ENCODE results near the gene RHBDD1.

The RHBDD1 gene

DNA sequence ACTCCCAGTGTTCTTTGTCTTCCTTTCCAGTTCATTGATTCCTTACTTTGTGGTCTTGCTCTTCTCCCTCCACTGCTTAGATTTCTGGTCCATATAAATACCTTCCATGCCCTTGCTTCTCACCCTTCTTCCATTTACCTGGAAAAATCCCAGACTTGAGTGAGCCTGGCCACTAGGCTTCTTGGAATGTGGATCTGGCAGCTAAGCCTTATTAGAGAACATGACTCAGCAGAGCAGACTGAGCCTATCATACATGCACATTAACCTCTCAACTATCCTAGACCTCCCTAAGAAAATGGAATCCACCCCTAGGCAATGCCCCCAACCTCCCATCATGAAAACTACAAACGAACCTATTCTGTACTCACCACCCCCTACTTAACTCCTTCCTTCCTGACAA lies 127.7 kb downstream of the RHBDD1 start:
- in situ Hi-C loops (cut with MboI; ENCODE audit: low sequenced_read_pairs, unreplicated experiment), result no loop called here
- TF ChIP-seq, protein P1, sequence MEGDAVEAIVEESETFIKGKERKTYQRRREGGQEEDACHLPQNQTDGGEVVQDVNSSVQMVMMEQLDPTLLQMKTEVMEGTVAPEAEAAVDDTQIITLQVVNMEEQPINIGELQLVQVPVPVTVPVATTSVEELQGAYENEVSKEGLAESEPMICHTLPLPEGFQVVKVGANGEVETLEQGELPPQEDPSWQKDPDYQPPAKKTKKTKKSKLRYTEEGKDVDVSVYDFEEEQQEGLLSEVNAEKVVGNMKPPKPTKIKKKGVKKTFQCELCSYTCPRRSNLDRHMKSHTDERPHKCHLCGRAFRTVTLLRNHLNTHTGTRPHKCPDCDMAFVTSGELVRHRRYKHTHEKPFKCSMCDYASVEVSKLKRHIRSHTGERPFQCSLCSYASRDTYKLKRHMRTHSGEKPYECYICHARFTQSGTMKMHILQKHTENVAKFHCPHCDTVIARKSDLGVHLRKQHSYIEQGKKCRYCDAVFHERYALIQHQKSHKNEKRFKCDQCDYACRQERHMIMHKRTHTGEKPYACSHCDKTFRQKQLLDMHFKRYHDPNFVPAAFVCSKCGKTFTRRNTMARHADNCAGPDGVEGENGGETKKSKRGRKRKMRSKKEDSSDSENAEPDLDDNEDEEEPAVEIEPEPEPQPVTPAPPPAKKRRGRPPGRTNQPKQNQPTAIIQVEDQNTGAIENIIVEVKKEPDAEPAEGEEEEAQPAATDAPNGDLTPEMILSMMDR (IDR thresholded peaks at IDR 0.05; ENCODE audit: borderline replicate concordance, control extremely low read depth, extremely low read depth, insufficient read depth, missing control alignments), result no peak
- no peak for DNase-seq (ENCODE audit: low spot score)

DNA sequence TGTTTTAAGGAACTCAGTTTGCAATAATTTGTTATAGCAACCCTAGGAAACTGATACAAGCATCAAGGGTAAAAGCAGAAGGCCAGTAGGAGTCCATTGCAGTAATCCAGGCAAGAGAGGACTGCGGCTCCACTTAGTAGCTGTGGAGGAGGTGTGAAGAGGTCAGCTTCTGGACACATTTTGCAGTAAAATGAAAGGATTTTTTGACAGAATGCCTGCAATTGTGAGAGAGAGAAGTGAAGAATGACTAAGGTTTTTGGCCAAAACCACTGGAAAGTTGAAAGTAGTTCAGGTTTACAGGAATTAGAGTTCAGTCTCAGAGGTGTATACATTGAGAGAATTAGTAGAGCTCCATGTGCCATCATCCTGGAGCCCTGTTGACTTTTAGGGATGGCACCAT lies 129.5 kb downstream of the RHBDD1 start:
- TF ChIP-seq, protein P1 (IDR thresholded peaks at IDR 0.05; ENCODE audit: borderline replicate concordance, control extremely low read depth, extremely low read depth, insufficient read depth, missing control alignments), result no peak
- DNase-seq (ENCODE audit: low spot score), result no peak
- in situ Hi-C loops (cut with MboI; ENCODE audit: low sequenced_read_pairs, unreplicated experiment), result no loop called here

DNA sequence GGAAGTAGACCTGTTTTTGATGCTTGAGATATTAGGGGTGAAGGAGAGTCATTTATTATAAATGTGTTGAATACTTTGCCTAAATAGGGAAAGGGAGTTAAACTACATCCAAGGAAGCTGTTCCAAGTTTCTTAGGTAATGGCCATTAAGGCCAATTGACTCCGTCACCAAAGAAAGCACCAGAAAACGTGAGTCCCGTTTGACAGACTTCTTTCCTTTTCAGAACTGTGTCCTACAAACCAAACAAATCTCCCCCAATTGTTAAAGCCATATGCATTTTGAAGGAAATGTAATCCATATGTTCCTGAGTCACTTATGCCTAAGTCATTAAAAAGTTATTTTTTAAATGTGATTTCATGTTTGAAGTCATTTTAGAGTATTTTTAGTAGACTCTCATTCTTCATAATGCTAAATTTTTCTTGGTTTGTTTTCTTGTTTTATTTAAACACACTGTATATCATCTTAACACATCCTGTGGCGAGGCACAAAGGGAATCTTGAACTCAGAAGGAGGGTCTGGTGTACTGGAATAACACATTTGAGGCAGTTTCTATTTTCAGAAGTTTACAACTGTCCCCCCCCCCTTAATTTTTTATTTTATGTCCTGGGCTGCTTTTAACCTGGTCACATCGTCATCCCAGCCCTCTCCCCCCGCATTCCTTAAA lies 133.7 kb downstream of the RHBDD1 start:
- DNase-seq (ENCODE audit: low spot score), result no peak
- in situ Hi-C loops (cut with MboI; ENCODE audit: low sequenced_read_pairs, unreplicated experiment), result no loop called here
- TF ChIP-seq, protein P1 (IDR thresholded peaks at IDR 0.05; ENCODE audit: borderline replicate concordance, control extremely low read depth, extremely low read depth, insufficient read depth, missing control alignments), result no peak

DNA sequence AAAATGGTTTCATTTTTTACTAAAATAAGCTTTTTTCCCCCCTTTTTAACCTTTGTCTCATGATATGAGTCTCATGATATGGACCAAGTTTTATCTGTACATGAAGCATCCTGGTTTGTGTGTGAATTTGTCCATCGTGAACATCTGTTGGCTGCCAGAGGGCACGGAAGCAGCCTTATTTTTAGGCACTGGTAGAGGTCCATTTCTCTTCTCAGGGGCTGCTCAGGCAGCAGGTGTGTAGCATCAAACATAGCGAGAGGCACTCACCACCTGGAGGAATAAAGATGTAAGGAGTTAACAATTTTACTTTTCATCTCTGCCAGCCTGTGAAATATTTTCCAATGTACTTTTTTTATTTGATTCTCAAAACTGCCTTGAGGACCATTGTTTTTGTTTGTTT lies 134.5 kb downstream of the RHBDD1 start:
- no peak for DNase-seq (ENCODE audit: low spot score)
- TF ChIP-seq, protein P1 (IDR thresholded peaks at IDR 0.05; ENCODE audit: borderline replicate concordance, control extremely low read depth, extremely low read depth, insufficient read depth, missing control alignments), result no peak
- in situ Hi-C loops (cut with MboI; ENCODE audit: low sequenced_read_pairs, unreplicated experiment), result no loop called here

DNA sequence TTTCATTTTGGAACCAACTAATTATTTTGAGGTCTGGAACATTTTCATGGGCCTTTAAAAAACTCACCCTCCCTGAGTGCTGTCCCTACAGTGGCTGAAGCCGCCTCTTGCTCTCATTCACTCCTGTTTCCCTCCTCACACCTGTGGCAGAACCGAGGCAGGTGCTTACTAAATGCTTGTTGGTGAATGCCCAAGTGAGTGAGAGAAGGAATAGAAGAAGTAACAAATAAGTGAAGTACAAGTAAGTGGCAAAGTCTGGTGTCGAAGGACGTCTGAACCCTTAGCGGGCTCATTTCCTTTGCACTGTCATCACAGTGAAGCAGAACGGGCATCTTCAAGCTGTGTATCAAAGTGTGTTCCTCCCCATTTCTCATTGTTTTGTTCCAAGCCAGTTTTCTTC lies 135.2 kb downstream of the RHBDD1 start:
- in situ Hi-C loops (cut with MboI; ENCODE audit: low sequenced_read_pairs, unreplicated experiment), result no loop called here

DNA sequence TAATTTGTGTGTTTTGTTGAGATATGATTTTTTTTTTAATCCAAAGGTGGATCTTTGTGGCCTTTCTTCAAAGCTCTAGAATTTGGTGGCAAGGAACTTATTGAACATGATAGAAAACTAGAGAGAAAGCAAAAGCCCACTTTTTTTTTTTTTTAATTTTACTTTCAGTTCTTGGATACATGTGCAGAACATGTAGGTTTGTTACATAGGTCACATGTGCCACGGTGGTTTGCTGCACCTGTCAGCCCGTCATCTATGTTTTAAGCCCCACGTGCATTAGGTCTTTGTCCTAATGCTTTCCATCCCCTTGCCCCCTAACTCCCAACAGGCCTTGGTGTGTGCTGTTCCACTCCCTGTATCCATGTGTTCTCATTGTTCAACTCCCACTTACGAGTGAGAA lies 135.9 kb downstream of the RHBDD1 start:
- TF ChIP-seq, protein P1 (IDR thresholded peaks at IDR 0.05; ENCODE audit: borderline replicate concordance, control extremely low read depth, extremely low read depth, insufficient read depth, missing control alignments), result no peak
- in situ Hi-C loops (cut with MboI; ENCODE audit: low sequenced_read_pairs, unreplicated experiment), result no loop called here
- no peak for DNase-seq (ENCODE audit: low spot score)

More for the DNA sequence above, 135.2 kb downstream of the RHBDD1 start:
- TF ChIP-seq, protein P1 (IDR thresholded peaks at IDR 0.05; ENCODE audit: borderline replicate concordance, control extremely low read depth, extremely low read depth, insufficient read depth, missing control alignments), result no peak
- DNase-seq (ENCODE audit: low spot score), result no peak

Data from GM13976 (cell line).